K562 (cell line): ENCODE results near the gene KRT33B. TPM values are rescaled to one million over a fixed set of nuclear protein-coding genes. Genes with fewer than 3 reads are reported as not detected.

Experiments
- ATAC-seq: fragments of 200-7000 bp; cut with Tn5 transposase; 3 replicates; pipeline ENCODE4 v1.9.1; 2020; ENCODE audit warnings: moderate library complexity
- BruUV-seq: library from RNA; stranded (reverse); fragments of 400-500 nt; replicated peaks from 2 replicates; lab custom pipeline; 2021; lab: Mats Ljungman, UMichigan
- CTCF ChIA-PET: fragments of 300-600 bp; formaldehyde crosslinking; extraction: SDS; loops from one replicate; lab custom pipeline; 2021; ENCODE audit warnings: low intra/inter-chr PET ratio; lab: Yijun Ruan, JAX
- POLR2A ChIA-PET: fragments of 300-600, 350-650 bp; sonication (Branson Sonifier 250); formaldehyde crosslinking; extraction: SDS; loops from one replicate; lab custom pipeline; 2021; ENCODE audit warnings: antibody characterized with exemption, inconsistent platforms; lab: Yijun Ruan, JAX
- DNase-seq, 4 experiments: peaks; one replicate each; pipeline versions ENCODE4 v3.0.0 to v3.0.0-alpha.2; 2011 to 2018; ENCODE audit warnings: low spot score in 3 of 4, mixed read lengths in 3 of 4; ENCODE audit errors: extremely low read depth in 1 of 4
- FAIRE-seq: peaks from 2 replicates; lab custom pipeline; 2011; peaks lifted over from hg19 to GRCh38; lab: Jason Lieb, UNC
- H2AFZ ChIP-seq: 2 replicates; pipeline ENCODE4 v1.6.0; 2011; ENCODE audit warnings: low read depth, low read length, control low read depth, inconsistent platforms
- H3K27ac ChIP-seq: fragments of 200-600 bp; 3 replicates; pipeline ENCODE4 v1.8.0; 2011; ENCODE audit warnings: low read depth, mild to moderate bottlenecking, control low read depth, inconsistent platforms, low read length, moderate library complexity, mixed read lengths; ENCODE audit errors: extremely low read depth
- H3K27me3 ChIP-seq, 2 experiments: fragments of 300-600 bp in 1 of 2; 2 replicates in 1 of 2; 3 replicates in 1 of 2; pipeline versions ENCODE4 v1.6.0 to v1.8.0; 2011; ENCODE audit warnings: inconsistent platforms in 2 of 2, low read length in 2 of 2, mild to moderate bottlenecking in 1 of 2, mixed read lengths in 1 of 2, moderate library complexity in 1 of 2; ENCODE audit not compliant: control insufficient read depth in 2 of 2, insufficient read depth in 2 of 2
- H3K36me3 ChIP-seq: fragments of 300-600 bp; 3 replicates; pipeline ENCODE4 v1.8.0; 2011; ENCODE audit warnings: mild to moderate bottlenecking, low read length, inconsistent platforms; ENCODE audit not compliant: control insufficient read depth, insufficient read depth
- H3K4me1 ChIP-seq, 2 experiments: fragments of 200-600 bp in 1 of 2; replicated peaks in 1 of 2; 2 replicates in 1 of 2; 3 replicates in 1 of 2; pipeline versions ENCODE4 v1.5.1 to v1.8.0; 2011; ENCODE audit warnings: inconsistent platforms in 2 of 2, low read length in 2 of 2, mild to moderate bottlenecking in 1 of 2, mixed read lengths in 1 of 2, moderate library complexity in 1 of 2; ENCODE audit not compliant: control insufficient read depth in 2 of 2, insufficient read depth in 2 of 2
- H3K4me2 ChIP-seq: 2 replicates; pipeline ENCODE4 v1.6.1; 2011; ENCODE audit warnings: low read length, control low read depth, inconsistent platforms, mixed read lengths; ENCODE audit not compliant: insufficient read depth
- H3K4me3 ChIP-seq: fragments of 200-600 bp; sonication (generic), shearing (Covaris generic); 2 replicates; pipeline ENCODE4 v1.5.1; 2016; ENCODE audit warnings: control low read depth, inconsistent platforms
- H3K79me2 ChIP-seq: fragments of 200-600 bp; 3 replicates; pipeline ENCODE4 v1.8.0; 2011; ENCODE audit warnings: low read length, inconsistent platforms; ENCODE audit not compliant: control insufficient read depth, insufficient read depth
- H3K9ac ChIP-seq, 2 experiments: 2 replicates each; pipeline versions ENCODE4 v1.6.0 to v1.6.1; 2011; ENCODE audit warnings: low read depth in 2 of 2, low read length in 2 of 2, control low read depth in 1 of 2, inconsistent platforms in 1 of 2, mild to moderate bottlenecking in 1 of 2, mixed read lengths in 1 of 2; ENCODE audit not compliant: insufficient read depth in 1 of 2
- H3K9me1 ChIP-seq: one replicate; pipeline ENCODE4 v1.6.0; 2011; ENCODE audit warnings: inconsistent platforms, mild to moderate bottlenecking, low read length, moderate library complexity; ENCODE audit not compliant: control insufficient read depth, insufficient read depth
- H3K9me3 ChIP-seq: replicated peaks from 2 replicates; pipeline ENCODE4 v1.5.1; 2011; ENCODE audit warnings: low read depth, low read length, inconsistent platforms; ENCODE audit not compliant: control insufficient read depth, insufficient read depth
- H4K20me1 ChIP-seq: replicated peaks from 2 replicates; pipeline ENCODE4 v1.6.1; 2011; ENCODE audit warnings: low read length, inconsistent platforms, mixed read lengths; ENCODE audit not compliant: control insufficient read depth, insufficient read depth
- ARID2 ChIP-seq: fragments of 450-650 bp; IDR thresholded peaks from 2 replicates; pipeline ENCODE4 v1.6.1; 2017; ENCODE audit warnings: antibody characterized with exemption, mild to moderate bottlenecking
- BMI1 ChIP-seq: fragments of 150-350 bp; IDR thresholded peaks from 2 replicates; pipeline ENCODE4 v1.6.1; 2014; ENCODE audit warnings: low read length
- BRCA1 ChIP-seq, 2 experiments: fragments of 450-650 bp in 1 of 2; sonication (generic) in 1 of 2; formaldehyde crosslinking in 1 of 2; IDR thresholded peaks; 2 replicates each; pipeline versions ENCODE4 v1.5.0 to v1.6.1; 2017 to 2020; ENCODE audit warnings: mild to moderate bottlenecking in 1 of 2, missing genetic modification reagents in 1 of 2
- C11orf30 ChIP-seq: fragments of 450-650 bp; IDR thresholded peaks from 2 replicates; pipeline ENCODE4 v1.6.1; 2016; ENCODE audit warnings: low read depth, mild to moderate bottlenecking
- CEBPB ChIP-seq: fragments of 450-650 bp; IDR thresholded peaks from 2 replicates; pipeline ENCODE4 v1.6.1; 2016; ENCODE audit warnings: missing genetic modification characterization, missing compliant biosample characterization
- FOXA1 ChIP-seq: fragments of 450-650 bp; IDR thresholded peaks from 2 replicates; pipeline ENCODE4 v1.6.1; 2016; ENCODE audit warnings: mild to moderate bottlenecking, borderline replicate concordance
- FOXA3 ChIP-seq, 2 experiments: fragments of 450-650 bp in 1 of 2; sonication (generic) in 1 of 2; formaldehyde crosslinking; IDR thresholded peaks in 1 of 2; conservative IDR thresholded peaks in 1 of 2; 2 replicates each; pipeline versions ENCODE4 v1.4.0 to v1.8.0; 2020 to 2022; ENCODE audit warnings: mild to moderate bottlenecking in 2 of 2, missing genetic modification reagents in 1 of 2
- GABPA ChIP-seq: fragments of 200-800 bp; sonication (Bioruptor generic); conservative IDR thresholded peaks from 2 replicates; pipeline ENCODE4 v1.6.1; 2016; ENCODE audit warnings: low read depth, missing genetic modification characterization, missing compliant biosample characterization
- GABPB1 ChIP-seq: sonication (generic); formaldehyde crosslinking; IDR thresholded peaks from 2 replicates; pipeline ENCODE4 v1.8.0; 2022; ENCODE audit warnings: mild to moderate bottlenecking, missing genetic modification reagents
- MCM3 ChIP-seq: fragments of 450-650 bp; IDR thresholded peaks from 2 replicates; pipeline ENCODE4 v1.6.1; 2016
- MYNN ChIP-seq, 2 experiments: sonication (generic); formaldehyde crosslinking in 1 of 2; IDR thresholded peaks; 2 replicates each; pipeline versions ENCODE4 v1.5.0 to v1.6.1; 2016 to 2020; ENCODE audit warnings: antibody characterized with exemption in 1 of 2, missing genetic modification reagents in 1 of 2
- NELFE ChIP-seq: IDR thresholded peaks from 2 replicates; pipeline ENCODE4 v1.6.1; 2011; ENCODE audit warnings: mild to moderate bottlenecking; ENCODE audit not compliant: insufficient read depth, insufficient read length
- STAT5B ChIP-seq: fragments of 250-450 bp; sonication (Bioruptor Pico); IDR thresholded peaks from 2 replicates; pipeline ENCODE4 v1.8.0; 2021; ENCODE audit warnings: mild to moderate bottlenecking, inconsistent platforms
- ZBED1 ChIP-seq: IDR thresholded peaks from 2 replicates; pipeline ENCODE4 v1.6.1; 2014
- WGBS: fragments of 100-300 bp; shearing (Covaris generic); methylation state at CpG from one replicate; pipeline ENCODE4 v1.1.6; 2016; ENCODE audit warnings: low coverage, mixed read lengths; ENCODE audit not compliant: insufficient coverage; ENCODE audit errors: missing lambda C conversion rate; 5-methylcytosine and 5-hydroxymethylcytosine counted together
- in situ Hi-C: fragments of 300-500 bp; cut with MboI; formaldehyde crosslinking; loops from 4 replicates; pipeline ENCODE4 v1.15.0; 2018; ENCODE audit warnings: inconsistent platforms, mixed read lengths
- intact Hi-C: fragments of 100-400 bp; cut with micrococcal nuclease; formaldehyde crosslinking; loops from 2 replicates; pipeline ENCODE4 v1.14.2; 2022
- polyA plus RNA-seq, 8 experiments: library from polyadenylated mRNA; depleted of rRNA in 4 of 8; stranded (reverse) in 5 of 8; unstranded in 3 of 8; fragments of >200 nt; fragmentation: Nextera tagmentation in 2 of 8; fragmentation: Illumina TruSeq in 1 of 8; extraction: Ambion mirVana in 2 of 8; extraction: Trizol in 1 of 8; gene quantifications; 2 replicates each; pipeline versions ENCODE4 v1.2.1 to v1.2.3, GENCODE V29; 2011 to 2014; ENCODE audit warnings: inconsistent platforms in 1 of 8, missing spikeins in 1 of 8
- total RNA-seq, 7 experiments: library from RNA; depleted of rRNA in 6 of 7; stranded (reverse); fragments of >200 nt in 6 of 7; fragmentation: Illumina TruSeq in 2 of 7; extraction: Trizol in 2 of 7; gene quantifications; 2 replicates each; pipeline versions ENCODE4 v1.2.1 to v1.2.3, GENCODE V29; 2011 to 2021; ENCODE audit warnings: low replicate concordance in 1 of 7
- TF ChIP-seq, protein P1 (sequence below): fragments of 450-650 bp; conservative IDR thresholded peaks from 2 replicates; pipeline ENCODE4 v1.6.1; 2016; ENCODE audit warnings: missing genetic modification characterization, low read depth, mild to moderate bottlenecking, control low read depth, missing compliant biosample characterization
- TF ChIP-seq, protein P2 (sequence below): sonication (generic); formaldehyde crosslinking; IDR thresholded peaks from 2 replicates; pipeline ENCODE4 v1.8.1; 2023; ENCODE audit warnings: missing genetic modification reagents, mild to moderate bottlenecking, borderline replicate concordance

The KRT33B gene
- total and polyA plus RNA-seq, 9 of the 15 experiments (the other 6 are each of a cell fraction or from before 2014, with no cell fraction given), result not detected

DNA sequence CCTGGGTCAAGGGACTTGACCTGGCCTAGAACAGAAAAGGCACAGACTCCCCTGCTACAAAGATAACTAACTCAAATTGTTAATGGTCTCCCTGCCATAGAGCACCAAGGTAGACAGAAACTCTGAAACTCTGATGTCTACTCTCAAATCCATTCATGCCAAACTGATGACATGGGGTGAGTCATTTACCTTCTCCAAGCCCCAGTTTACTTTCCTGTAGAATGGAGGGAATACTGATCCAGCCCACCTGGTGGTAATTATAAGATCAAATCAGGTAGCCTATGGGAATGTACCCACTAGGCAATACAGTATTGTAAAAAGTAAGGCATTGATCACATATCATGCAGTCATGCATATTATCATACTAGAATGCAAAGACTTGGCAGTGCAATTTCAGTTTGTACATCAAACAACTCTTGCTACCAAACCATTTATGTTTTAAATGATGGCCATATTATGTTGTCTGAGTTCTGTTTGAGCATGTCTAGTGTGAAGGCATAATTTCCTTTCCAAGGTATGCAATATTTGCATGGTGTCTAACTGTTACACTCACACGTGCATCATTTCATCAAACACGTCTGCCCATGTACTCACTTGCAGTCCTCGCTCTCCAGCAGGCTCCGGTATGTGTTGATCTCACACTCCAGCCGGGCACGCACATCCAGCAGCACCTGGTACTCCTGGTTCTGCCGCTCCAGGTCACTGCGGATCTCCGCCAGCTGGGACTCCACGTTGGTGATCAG is 24.8 kb upstream of the KRT33B start:
- no peak for DNase-seq
- intact Hi-C loops, result no loop called here
- no TSS peak for BruUV-seq
- no peaks in the 10 kb centered on the region for H3K79me2 ChIP-seq
- peaks cover 4 to 32% of the 10 kb centered on the region in 2 experiments for H3K27me3 ChIP-seq
- ChIA-PET POLR2A (no interaction called here), CTCF (no interaction called here)
- H4K20me1 ChIP-seq, result no peaks in the 10 kb centered on the region
- no peak overlapping the region for H3K9ac ChIP-seq
- H3K4me2 ChIP-seq, result no peak overlapping the region
- H3K9me3 ChIP-seq, result no peaks in the 10 kb centered on the region
- H3K4me1 ChIP-seq, result no peaks in the 10 kb centered on the region
- no peak overlapping the region for H2AFZ ChIP-seq
- no peak overlapping the region for H3K4me3 ChIP-seq
- no peaks in the 10 kb centered on the region for H3K9me1 ChIP-seq
- in situ Hi-C loops, result no loop called here
- WGBS, result 2% methylated on average over 9 of the region's 10 CpGs
- no peaks in the 10 kb centered on the region for H3K36me3 ChIP-seq
- H3K27ac ChIP-seq, result no peak overlapping the region
- no peak for ATAC-seq
- FAIRE-seq, result no peak
- TF ChIP-seq FOXA3 (CRISPR knock-in tag; conservative IDR thresholded peaks at IDR 0.05 in 1 of 2, IDR thresholded peaks at IDR 0.05 in 1 of 2) (no peak), NELFE (no peak), BRCA1 (IDR thresholded peaks at IDR 0.05) (no peak), BRCA1 (CRISPR knock-in tag; IDR thresholded peaks at IDR 0.05) (no peak), BMI1 (no peak), ARID2 (no peak), C11orf30 (no peak), CEBPB (no peak), STAT5B (CRISPR knock-in tag) (no peak), ZBED1 (no peak), MYNN (IDR thresholded peaks at IDR 0.05) (no peak), MYNN (CRISPR knock-in tag; IDR thresholded peaks at IDR 0.05) (no peak), FOXA1 (no peak), MCM3 (no peak), GABPA (no peak), GABPB1 (no peak)
- TF ChIP-seq, protein P1, sequence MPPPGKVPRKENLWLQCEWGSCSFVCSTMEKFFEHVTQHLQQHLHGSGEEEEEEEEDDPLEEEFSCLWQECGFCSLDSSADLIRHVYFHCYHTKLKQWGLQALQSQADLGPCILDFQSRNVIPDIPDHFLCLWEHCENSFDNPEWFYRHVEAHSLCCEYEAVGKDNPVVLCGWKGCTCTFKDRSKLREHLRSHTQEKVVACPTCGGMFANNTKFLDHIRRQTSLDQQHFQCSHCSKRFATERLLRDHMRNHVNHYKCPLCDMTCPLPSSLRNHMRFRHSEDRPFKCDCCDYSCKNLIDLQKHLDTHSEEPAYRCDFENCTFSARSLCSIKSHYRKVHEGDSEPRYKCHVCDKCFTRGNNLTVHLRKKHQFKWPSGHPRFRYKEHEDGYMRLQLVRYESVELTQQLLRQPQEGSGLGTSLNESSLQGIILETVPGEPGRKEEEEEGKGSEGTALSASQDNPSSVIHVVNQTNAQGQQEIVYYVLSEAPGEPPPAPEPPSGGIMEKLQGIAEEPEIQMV (tag), result no peak
- TF ChIP-seq, protein P2, sequence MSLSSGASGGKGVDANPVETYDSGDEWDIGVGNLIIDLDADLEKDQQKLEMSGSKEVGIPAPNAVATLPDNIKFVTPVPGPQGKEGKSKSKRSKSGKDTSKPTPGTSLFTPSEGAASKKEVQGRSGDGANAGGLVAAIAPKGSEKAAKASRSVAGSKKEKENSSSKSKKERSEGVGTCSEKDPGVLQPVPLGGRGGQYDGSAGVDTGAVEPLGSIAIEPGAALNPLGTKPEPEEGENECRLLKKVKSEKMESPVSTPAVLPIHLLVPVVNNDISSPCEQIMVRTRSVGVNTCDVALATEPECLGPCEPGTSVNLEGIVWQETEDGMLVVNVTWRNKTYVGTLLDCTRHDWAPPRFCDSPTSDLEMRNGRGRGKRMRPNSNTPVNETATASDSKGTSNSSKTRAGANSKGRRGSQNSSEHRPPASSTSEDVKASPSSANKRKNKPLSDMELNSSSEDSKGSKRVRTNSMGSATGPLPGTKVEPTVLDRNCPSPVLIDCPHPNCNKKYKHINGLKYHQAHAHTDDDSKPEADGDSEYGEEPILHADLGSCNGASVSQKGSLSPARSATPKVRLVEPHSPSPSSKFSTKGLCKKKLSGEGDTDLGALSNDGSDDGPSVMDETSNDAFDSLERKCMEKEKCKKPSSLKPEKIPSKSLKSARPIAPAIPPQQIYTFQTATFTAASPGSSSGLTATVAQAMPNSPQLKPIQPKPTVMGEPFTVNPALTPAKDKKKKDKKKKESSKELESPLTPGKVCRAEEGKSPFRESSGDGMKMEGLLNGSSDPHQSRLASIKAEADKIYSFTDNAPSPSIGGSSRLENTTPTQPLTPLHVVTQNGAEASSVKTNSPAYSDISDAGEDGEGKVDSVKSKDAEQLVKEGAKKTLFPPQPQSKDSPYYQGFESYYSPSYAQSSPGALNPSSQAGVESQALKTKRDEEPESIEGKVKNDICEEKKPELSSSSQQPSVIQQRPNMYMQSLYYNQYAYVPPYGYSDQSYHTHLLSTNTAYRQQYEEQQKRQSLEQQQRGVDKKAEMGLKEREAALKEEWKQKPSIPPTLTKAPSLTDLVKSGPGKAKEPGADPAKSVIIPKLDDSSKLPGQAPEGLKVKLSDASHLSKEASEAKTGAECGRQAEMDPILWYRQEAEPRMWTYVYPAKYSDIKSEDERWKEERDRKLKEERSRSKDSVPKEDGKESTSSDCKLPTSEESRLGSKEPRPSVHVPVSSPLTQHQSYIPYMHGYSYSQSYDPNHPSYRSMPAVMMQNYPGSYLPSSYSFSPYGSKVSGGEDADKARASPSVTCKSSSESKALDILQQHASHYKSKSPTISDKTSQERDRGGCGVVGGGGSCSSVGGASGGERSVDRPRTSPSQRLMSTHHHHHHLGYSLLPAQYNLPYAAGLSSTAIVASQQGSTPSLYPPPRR, result no peak
